ENCODE measurements around the gene SNN. TPM values are rescaled to one million over a fixed set of nuclear protein-coding genes. Genes with fewer than 3 reads are reported as not detected.

SNN gene
- total RNA-seq, 4 donors from 2014 or later = 31.5 to 50.6 (median 36.3) TPM

DNA sequence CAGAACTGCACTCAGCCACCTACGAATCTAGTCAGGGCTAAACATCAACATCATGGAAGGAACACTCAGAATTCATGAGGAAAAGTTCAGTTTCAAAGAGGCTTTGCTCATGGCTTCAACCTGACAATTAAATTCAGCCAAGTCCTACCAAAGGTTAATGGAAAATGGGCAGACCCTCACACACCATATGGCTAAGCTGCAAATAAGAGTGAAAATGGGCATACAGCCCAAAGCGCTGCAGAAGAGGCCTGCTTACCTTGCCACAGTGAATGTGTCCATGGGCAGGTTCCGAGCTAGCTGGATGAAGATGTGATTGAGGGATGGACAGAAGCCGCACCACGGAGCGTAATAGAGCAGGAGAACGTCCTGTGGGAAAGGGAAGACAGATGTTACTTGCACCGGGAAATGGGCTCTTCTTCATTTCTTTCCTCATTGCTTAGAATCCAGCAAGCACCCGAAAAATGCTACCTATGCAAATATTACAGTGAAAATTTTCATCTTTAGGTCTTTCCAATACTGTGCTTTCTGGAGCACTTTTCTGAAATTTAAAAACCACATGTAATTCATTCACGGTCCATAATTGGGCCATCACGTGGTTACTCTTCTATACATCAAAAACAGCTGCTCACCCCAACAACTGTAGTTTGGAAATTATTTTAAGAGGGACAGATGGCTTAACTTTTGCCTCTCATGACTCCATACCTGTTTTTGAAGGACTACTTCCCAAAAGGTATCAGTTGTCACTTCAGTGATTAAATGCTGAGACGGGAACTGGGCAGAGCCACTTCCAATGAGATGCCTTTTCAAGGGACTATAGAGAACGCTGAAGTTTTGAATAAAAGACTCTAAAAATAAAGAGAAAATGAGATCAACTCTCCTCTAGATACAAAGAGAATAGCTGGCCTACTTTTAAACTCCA, 19.6 kb downstream of the SNN start:
- TF ChIP-seq, protein P1, sequence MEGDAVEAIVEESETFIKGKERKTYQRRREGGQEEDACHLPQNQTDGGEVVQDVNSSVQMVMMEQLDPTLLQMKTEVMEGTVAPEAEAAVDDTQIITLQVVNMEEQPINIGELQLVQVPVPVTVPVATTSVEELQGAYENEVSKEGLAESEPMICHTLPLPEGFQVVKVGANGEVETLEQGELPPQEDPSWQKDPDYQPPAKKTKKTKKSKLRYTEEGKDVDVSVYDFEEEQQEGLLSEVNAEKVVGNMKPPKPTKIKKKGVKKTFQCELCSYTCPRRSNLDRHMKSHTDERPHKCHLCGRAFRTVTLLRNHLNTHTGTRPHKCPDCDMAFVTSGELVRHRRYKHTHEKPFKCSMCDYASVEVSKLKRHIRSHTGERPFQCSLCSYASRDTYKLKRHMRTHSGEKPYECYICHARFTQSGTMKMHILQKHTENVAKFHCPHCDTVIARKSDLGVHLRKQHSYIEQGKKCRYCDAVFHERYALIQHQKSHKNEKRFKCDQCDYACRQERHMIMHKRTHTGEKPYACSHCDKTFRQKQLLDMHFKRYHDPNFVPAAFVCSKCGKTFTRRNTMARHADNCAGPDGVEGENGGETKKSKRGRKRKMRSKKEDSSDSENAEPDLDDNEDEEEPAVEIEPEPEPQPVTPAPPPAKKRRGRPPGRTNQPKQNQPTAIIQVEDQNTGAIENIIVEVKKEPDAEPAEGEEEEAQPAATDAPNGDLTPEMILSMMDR (IDR thresholded peaks at IDR 0.05) = no peak
- no peak for TF ChIP-seq POLR2A (IDR thresholded peaks at IDR 0.05)
- Histone ChIP-seq H3K27me3 (no peaks in the 10 kb centered on the region), H3K4me3 (replicated peaks in 1 of 3) (no peak overlapping the region), H3K27ac (peak overlapping the region in 1 of 3 donors; percentile 65), H3K4me1 (peaks cover 18 to 21% of the 10 kb centered on the region in 2 donors), H3K36me3 (peaks cover 55 to 66% of the 10 kb centered on the region in 2 donors), H3K9me3 (no peaks in the 10 kb centered on the region)
- DNase-seq = no peak
- intact Hi-C loops (cut with DNase I) = no loop called here
- 90 to 91% methylated on average over 13 of the region's 13 CpGs for WGBS, 2 donors

DNA sequence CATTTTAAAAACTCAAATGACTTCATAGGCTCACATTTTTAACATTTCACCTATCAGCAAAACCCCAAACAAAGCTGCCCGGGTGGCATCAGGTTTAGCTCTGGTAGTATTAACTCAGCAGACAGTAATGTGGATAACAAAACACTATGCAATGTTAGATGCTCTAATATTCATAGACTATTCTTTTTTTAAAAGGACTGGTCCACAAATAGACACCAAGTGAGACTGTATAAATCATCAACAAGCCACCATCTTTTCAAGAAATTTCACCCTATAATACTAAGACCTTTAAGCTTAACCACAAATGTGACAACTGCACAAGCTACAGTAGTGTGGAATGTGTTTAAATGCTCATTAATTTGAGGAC, 20.2 kb downstream of the SNN start:
- peaks cover 18 to 21% of the 10 kb centered on the region in 2 donors for H3K4me1 ChIP-seq
- DNase-seq = no peak
- no peaks in the 10 kb centered on the region for H3K9me3 ChIP-seq
- TF ChIP-seq POLR2A (IDR thresholded peaks at IDR 0.05) = no peak
- TF ChIP-seq, protein P1 (IDR thresholded peaks at IDR 0.05) = no peak
- no peaks in the 10 kb centered on the region for H3K27me3 ChIP-seq
- peaks cover 49 to 59% of the 10 kb centered on the region in 2 donors for H3K36me3 ChIP-seq
- no peak overlapping the region for H3K4me3 ChIP-seq (replicated peaks in 1 of 3)
- peak overlapping the region in 1 of 3 donors; percentile 65 for H3K27ac ChIP-seq
- intact Hi-C loops (cut with DNase I) = no loop called here
- WGBS, 2 donors = 84 to 85% methylated on average over 1 of the region's 1 CpG

- H3K36me3 ChIP-seq = peaks cover 42 to 52% of the 10 kb centered on the region in 2 donors
- H3K9me3 ChIP-seq = no peaks in the 10 kb centered on the region
- intact Hi-C loops (cut with DNase I) = no loop called here
- no peak overlapping the region for H3K4me3 ChIP-seq (replicated peaks in 1 of 3)
- H3K4me1 ChIP-seq = peaks cover 18 to 21% of the 10 kb centered on the region in 2 donors
- no peaks in the 10 kb centered on the region for H3K27me3 ChIP-seq
- peak overlapping the region in 2 of 3 donors; percentile 25 to 65 for H3K27ac ChIP-seq
- WGBS, 2 donors = 79 to 89% methylated on average over 3 of the region's 3 CpGs
- TF ChIP-seq, protein P1 (IDR thresholded peaks at IDR 0.05) = no peak
- no peak for TF ChIP-seq POLR2A (IDR thresholded peaks at IDR 0.05)
- DNase-seq = no peak
Measured at GRCh38 chr16:11689031-11689840, 21.0 kb downstream of the SNN start.

DNA sequence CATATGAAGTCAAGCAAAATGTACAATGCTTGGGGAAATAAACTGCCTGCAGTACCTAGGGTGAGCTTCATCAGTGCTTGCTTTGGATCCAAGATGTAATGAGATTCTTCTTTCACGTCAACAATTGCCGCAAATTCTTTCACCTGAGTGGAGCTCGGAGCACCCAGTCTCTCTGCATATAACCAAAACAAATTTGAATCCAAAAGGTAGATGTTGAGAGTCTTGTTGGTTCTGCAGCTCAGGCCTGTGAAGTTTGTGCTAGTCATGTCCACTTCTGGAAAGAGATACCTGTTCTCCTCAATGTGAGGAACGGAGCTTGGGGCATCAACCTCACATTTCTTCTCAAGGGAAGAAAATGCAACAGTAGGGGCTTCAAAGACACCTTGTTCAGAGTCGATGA, 23.0 kb downstream of the SNN start:
- Histone ChIP-seq H3K4me1 (peaks cover 18 to 21% of the 10 kb centered on the region in 2 donors), H3K9me3 (no peaks in the 10 kb centered on the region), H3K4me3 (replicated peaks in 1 of 3) (no peak overlapping the region), H3K27me3 (no peaks in the 10 kb centered on the region), H3K36me3 (peaks cover 40 to 47% of the 10 kb centered on the region in 2 donors), H3K27ac (no peak overlapping the region)
- DNase-seq = no peak
- WGBS, 2 donors = 88 to 94% methylated on average over 5 of the region's 5 CpGs
- intact Hi-C loops (cut with DNase I) = no loop called here
- TF ChIP-seq, protein P1 (IDR thresholded peaks at IDR 0.05) = no peak
- no peak for TF ChIP-seq POLR2A (IDR thresholded peaks at IDR 0.05)
